ENCODE measurements around the gene SETD1A.

- TF ChIP-seq EZH2 (IDR thresholded peaks at IDR 0.05; ENCODE audit: insufficient read depth, poor library complexity, severe bottlenecking) (no peak), EZH2phosphoT487 (IDR thresholded peaks at IDR 0.05; ENCODE audit: insufficient read depth, low read depth) (no peak)
These were observed 44.1 kb downstream of the SETD1A start for GRCh38 chr16:31001507-31002249.
